Mesenchymal stem cell (in vitro differentiated cells and primary cell): Measurements from ENCODE around the gene TMEM107.

Source experiments
- DNase-seq: peaks from one replicate; pipeline ENCODE4 v3.0.0-alpha.2; 2013
- H2AFZ ChIP-seq: one replicate; pipeline ENCODE4 v1.6.1; 2013; ENCODE audit warnings: low read depth, mild to moderate bottlenecking, control low read depth, inconsistent platforms, low read length, moderate library complexity
- H2AK5ac ChIP-seq: 2 replicates; pipeline ENCODE4 v1.6.1; 2013; ENCODE audit warnings: low read length, moderate library complexity, mild to moderate bottlenecking, inconsistent platforms; ENCODE audit not compliant: severe bottlenecking
- H2BK120ac ChIP-seq: one replicate; pipeline ENCODE4 v1.6.1; 2013; ENCODE audit warnings: low read depth, mild to moderate bottlenecking, inconsistent platforms, low read length, moderate library complexity
- H2BK12ac ChIP-seq, 2 experiments: one replicate each; pipeline ENCODE4 v1.6.1; 2013; ENCODE audit warnings: inconsistent platforms in 2 of 2, low read length in 2 of 2, mild to moderate bottlenecking in 2 of 2, moderate library complexity in 2 of 2, control low read depth in 1 of 2
- H2BK15ac ChIP-seq: one replicate; pipeline ENCODE4 v1.6.1; 2013; ENCODE audit warnings: mild to moderate bottlenecking, low read depth, inconsistent platforms; ENCODE audit not compliant: poor library complexity, severe bottlenecking
- H2BK5ac ChIP-seq: 2 replicates; pipeline ENCODE4 v1.6.1; 2013; ENCODE audit warnings: low read depth, mild to moderate bottlenecking, low read length, control low read depth, inconsistent platforms; ENCODE audit not compliant: poor library complexity, severe bottlenecking
- H3K14ac ChIP-seq, 2 experiments: one replicate each; pipeline ENCODE4 v1.6.1; 2013; ENCODE audit warnings: inconsistent platforms in 2 of 2, low read length in 2 of 2, control low read depth in 1 of 2, mild to moderate bottlenecking in 1 of 2, moderate library complexity in 1 of 2
- H3K18ac ChIP-seq, 2 experiments: one replicate each; pipeline ENCODE4 v1.6.1; 2013; ENCODE audit warnings: inconsistent platforms in 2 of 2, low read length in 2 of 2, control low read depth in 1 of 2, low read depth in 1 of 2, mild to moderate bottlenecking in 1 of 2
- H3K23ac ChIP-seq, 2 experiments: one replicate each; pipeline ENCODE4 v1.6.1; 2013; ENCODE audit warnings: inconsistent platforms in 2 of 2, low read length in 2 of 2, mild to moderate bottlenecking in 2 of 2, moderate library complexity in 2 of 2, control low read depth in 1 of 2
- H3K27ac ChIP-seq: 2 replicates; pipeline ENCODE4 v1.5.1; 2013; ENCODE audit warnings: mild to moderate bottlenecking, moderate library complexity, low read length, control low read depth, inconsistent platforms; ENCODE audit not compliant: poor library complexity, severe bottlenecking
- H3K27me3 ChIP-seq, 2 experiments: 2 replicates each; pipeline versions ENCODE4 v1.6.1 to v1.7.0; 2013; ENCODE audit warnings: low read length in 2 of 2, mild to moderate bottlenecking in 2 of 2, moderate library complexity in 2 of 2, control low read depth in 1 of 2, inconsistent platforms in 1 of 2; ENCODE audit not compliant: control insufficient read depth in 1 of 2, insufficient read depth in 1 of 2
- H3K36me3 ChIP-seq, 2 experiments: 2 replicates each; pipeline versions ENCODE4 v1.6.1 to v1.7.0; 2013; ENCODE audit warnings: low read length in 2 of 2, control low read depth in 1 of 2, inconsistent platforms in 1 of 2, low read depth in 1 of 2, mild to moderate bottlenecking in 1 of 2; ENCODE audit not compliant: insufficient read depth in 2 of 2, control insufficient read depth in 1 of 2
- H3K4ac ChIP-seq, 2 experiments: one replicate each; pipeline ENCODE4 v1.6.1; 2013; ENCODE audit warnings: inconsistent platforms in 2 of 2, low read length in 2 of 2, mild to moderate bottlenecking in 2 of 2, moderate library complexity in 2 of 2, control low read depth in 1 of 2, low read depth in 1 of 2
- H3K4me1 ChIP-seq: 2 replicates; pipeline ENCODE4 v1.6.1; 2013; ENCODE audit warnings: low read depth, low read length, control low read depth; ENCODE audit not compliant: control insufficient read depth, insufficient read depth
- H3K4me2 ChIP-seq: 2 replicates; pipeline ENCODE4 v1.6.1; 2013; ENCODE audit warnings: low read length, mild to moderate bottlenecking, inconsistent platforms; ENCODE audit not compliant: poor library complexity, severe bottlenecking
- H3K4me3 ChIP-seq, 2 experiments: 2 replicates each; pipeline versions ENCODE4 v1.5.1 to v1.7.0; 2013; ENCODE audit warnings: low read length in 2 of 2, mild to moderate bottlenecking in 2 of 2, control low read depth in 1 of 2, low read depth in 1 of 2; ENCODE audit not compliant: insufficient read depth in 1 of 2
- H3K79me1 ChIP-seq: replicated peaks from 2 replicates; pipeline ENCODE4 v1.6.1; 2013; ENCODE audit warnings: mild to moderate bottlenecking, control low read depth, low read length, inconsistent platforms; ENCODE audit not compliant: poor library complexity, severe bottlenecking
- H3K9ac ChIP-seq: 2 replicates; pipeline ENCODE4 v1.7.0; 2013; ENCODE audit warnings: mild to moderate bottlenecking, low read length, moderate library complexity
- H3K9me3 ChIP-seq: 2 replicates; pipeline ENCODE4 v1.7.0; 2013; ENCODE audit warnings: mild to moderate bottlenecking, low read length; ENCODE audit not compliant: control insufficient read depth
- H4K8ac ChIP-seq: one replicate; pipeline ENCODE4 v1.6.1; 2013; ENCODE audit warnings: inconsistent platforms, mild to moderate bottlenecking, low read length, moderate library complexity
- H4K91ac ChIP-seq: one replicate; pipeline ENCODE4 v1.6.1; 2013; ENCODE audit warnings: mild to moderate bottlenecking, low read length, inconsistent platforms
- WGBS: methylation state at CpG from one replicate; pipeline ENCODE4 v1.1.7; 2013; ENCODE audit warnings: mixed read lengths; 5-methylcytosine and 5-hydroxymethylcytosine counted together

Gene TMEM107

GRCh38 chr17:8124350-8125153, 51.6 kb downstream of the TMEM107 start:
- WGBS = 3% methylated on average over 24 of the region's 24 CpGs

GRCh38 chr17:8123695-8124349, 52.4 kb downstream of the TMEM107 start, which contains the start of gene HES7:
Gene HES7, minus strand, starts transcription at chr17:8124106. Its CDS starts 22 bp downstream, at chr17:8124084.
- Histone ChIP-seq H3K27ac (no peak within 1 kb of the TSS), H3K36me3 (no peaks in the 10 kb centered on the region), H4K8ac (no peak within 1 kb of the TSS), H3K4me3 (peak within 1 kb of the TSS; percentile 64 to 85), H3K4ac (no peak within 1 kb of the TSS), H3K9me3 (no peaks in the 10 kb centered on the region), H2BK12ac (peak within 1 kb of the TSS in 1 of 2 experiments; percentile 6), H3K9ac (peak within 1 kb of the TSS; percentile 66), H2BK15ac (peak within 1 kb of the TSS; percentile 18), H3K23ac (peak within 1 kb of the TSS in 1 of 2 experiments; percentile 53), H3K4me2 (peak within 1 kb of the TSS; percentile 95), H2AFZ (peak within 1 kb of the TSS; percentile 68), H3K18ac (peak within 1 kb of the TSS in 1 of 2 experiments; percentile 52), H3K27me3 (peaks cover 23 to 26% of the 10 kb centered on the region in 2 experiments), H3K4me1 (peaks cover 48% of the 10 kb centered on the region), H2AK5ac (no peak within 1 kb of the TSS), H4K91ac (no peak within 1 kb of the TSS), H2BK5ac (no peak within 1 kb of the TSS), H3K79me1 (no peaks in the 10 kb centered on the region), H3K14ac (peak within 1 kb of the TSS in 1 of 2 experiments; percentile 26), H2BK120ac (peak within 1 kb of the TSS; percentile 46)
- peak; percentile 53 for DNase-seq
- WGBS = 2% methylated on average over 27 of the region's 29 CpGs

More at GRCh38 chr17:8124350-8125153, 51.6 kb downstream of the TMEM107 start:
- H3K9me3 ChIP-seq = no peaks in the 10 kb centered on the region
- H3K14ac ChIP-seq = no peak overlapping the region
- no peak overlapping the region for H2BK15ac ChIP-seq
- no peak overlapping the region for H2BK120ac ChIP-seq
- H2BK12ac ChIP-seq = no peak overlapping the region
- H2BK5ac ChIP-seq = no peak overlapping the region
- no peak overlapping the region for H4K91ac ChIP-seq
- H3K27ac ChIP-seq = no peak overlapping the region
- peak overlapping the region; percentile 6 for H3K9ac ChIP-seq
- DNase-seq = peak; percentile 52
- H3K36me3 ChIP-seq = no peaks in the 10 kb centered on the region
- peak overlapping the region; percentile 95 for H3K4me2 ChIP-seq
- no peak overlapping the region for H3K18ac ChIP-seq
- no peak overlapping the region for H3K23ac ChIP-seq
- no peak overlapping the region for H3K4ac ChIP-seq
- H3K27me3 ChIP-seq = peaks cover 23 to 26% of the 10 kb centered on the region in 2 experiments
- H2AFZ ChIP-seq = peak overlapping the region; percentile 68
- H3K4me1 ChIP-seq = peaks cover 48% of the 10 kb centered on the region
- H2AK5ac ChIP-seq = no peak overlapping the region
- peak overlapping the region in 1 of 2 experiments; percentile 85 for H3K4me3 ChIP-seq
- no peak overlapping the region for H4K8ac ChIP-seq
- no peaks in the 10 kb centered on the region for H3K79me1 ChIP-seq

GRCh38 chr17:8122924-8123694, 53.1 kb downstream of the TMEM107 start:
- H2BK5ac ChIP-seq = no peak overlapping the region
- no peak overlapping the region for H2AFZ ChIP-seq
- peak overlapping the region; percentile 95 for H3K4me2 ChIP-seq
- peaks cover 53% of the 10 kb centered on the region for H3K4me1 ChIP-seq
- H3K27me3 ChIP-seq = peaks cover 23 to 26% of the 10 kb centered on the region in 2 experiments
- H3K18ac ChIP-seq = no peak overlapping the region
- H3K27ac ChIP-seq = no peak overlapping the region
- H2BK12ac ChIP-seq = no peak overlapping the region
- no peak overlapping the region for H4K91ac ChIP-seq
- H3K4ac ChIP-seq = no peak overlapping the region
- peak overlapping the region in 1 of 2 experiments; percentile 53 for H3K23ac ChIP-seq
- H3K9ac ChIP-seq = peak overlapping the region; percentile 66
- H3K36me3 ChIP-seq = no peaks in the 10 kb centered on the region
- no peak overlapping the region for H4K8ac ChIP-seq
- H2AK5ac ChIP-seq = no peak overlapping the region
- H2BK120ac ChIP-seq = peak overlapping the region; percentile 46
- H3K79me1 ChIP-seq = no peaks in the 10 kb centered on the region
- H3K4me3 ChIP-seq = peak overlapping the region; percentile 64 to 85
- H3K9me3 ChIP-seq = no peaks in the 10 kb centered on the region
- no peak overlapping the region for H3K14ac ChIP-seq
- WGBS = under 1% methylated on average over 55 of the region's 55 CpGs
- peak; percentile 68 for DNase-seq
- H2BK15ac ChIP-seq = peak overlapping the region; percentile 35
